PFSK-1 (cell line): ENCODE data around the gene CNOT10.

Experiments used
- FOXP2 ChIP-seq: optimal IDR thresholded peaks from 2 replicates; pipeline ENCODE3; 2011; ENCODE audit warnings: borderline replicate concordance, control low read depth, inconsistent platforms; ENCODE audit not compliant: insufficient read depth; ENCODE audit errors: extremely low read length, extremely low read depth
- POLR2AphosphoS5 ChIP-seq: IDR thresholded peaks from 2 replicates; pipeline ENCODE4 v1.6.1; 2012; ENCODE audit warnings: low read depth, mild to moderate bottlenecking, control low read depth, low read length, moderate library complexity
- TAF1 ChIP-seq: IDR thresholded peaks from 2 replicates; pipeline ENCODE4 v1.6.1; 2012; ENCODE audit warnings: low read length, control low read depth, borderline replicate concordance; ENCODE audit not compliant: insufficient read depth

- TF ChIP-seq TAF1 (no peak), FOXP2 (no peak), POLR2AphosphoS5 (no peak)
Observed at GRCh38 chr3:32791833-32792232, 106.8 kb downstream of the CNOT10 start.
